Chondrocyte (in vitro differentiated cells): ENCODE measurements around the gene LBR. TPM values are rescaled to one million over a fixed set of nuclear protein-coding genes. Genes with fewer than 3 reads are reported as not detected.

ENCODE experiments used
- DNase-seq: peaks from one replicate; pipeline ENCODE4 v3.0.0; 2021; ENCODE audit warnings: mixed read lengths, low spot score
- H3K27ac Mint-ChIP-seq: one replicate; pipeline ENCODE4 v1.8.0; 2021; ENCODE audit warnings: mild to moderate bottlenecking, moderate library complexity, mixed read lengths; ENCODE audit not compliant: unreplicated experiment
- H3K27me3 Mint-ChIP-seq: 2 replicates; pipeline ENCODE4 v1.8.0; 2021; ENCODE audit warnings: low read depth, mixed read lengths
- H3K36me3 Mint-ChIP-seq: 2 replicates; pipeline ENCODE4 v1.8.0; 2021; ENCODE audit warnings: low read depth, mixed read lengths
- H3K4me1 Mint-ChIP-seq: 2 replicates; pipeline ENCODE4 v1.8.0; 2021; ENCODE audit warnings: low read depth, mild to moderate bottlenecking, mixed read lengths
- H3K4me3 Mint-ChIP-seq: one replicate; pipeline ENCODE4 v1.8.0; 2021; ENCODE audit warnings: mild to moderate bottlenecking, moderate library complexity, mixed read lengths; ENCODE audit not compliant: unreplicated experiment
- H3K9me3 Mint-ChIP-seq: 2 replicates; pipeline ENCODE4 v1.8.0; 2021; ENCODE audit warnings: low read depth, mixed read lengths
- total RNA-seq: library from RNA; stranded (reverse); gene quantifications from 3 replicates; pipeline ENCODE4 v1.2.1, GENCODE V29; 2021
- TF ChIP-seq, protein P1 (sequence below): fragments of 200-600 bp; sonication (generic); IDR thresholded peaks from 2 replicates; pipeline ENCODE4 v1.5.0; 2021; ENCODE audit warnings: antibody characterized with exemption, mild to moderate bottlenecking, moderate library complexity

The LBR gene
- total RNA-seq, 1 donor from 2014 or later = 24.4 TPM

GRCh38 chr1:225426395-225427234, 1.2 kb downstream of the LBR start:
- Mint-ChIP-seq H3K27ac (peak overlapping the region; percentile 75), H3K4me1 (peaks cover 73% of the 10 kb centered on the region), H3K9me3 (no peaks in the 10 kb centered on the region), H3K27me3 (no peaks in the 10 kb centered on the region), H3K4me3 (peak overlapping the region; percentile 75), H3K36me3 (no peaks in the 10 kb centered on the region)
- DNase-seq = no peak
- TF ChIP-seq, protein P1, sequence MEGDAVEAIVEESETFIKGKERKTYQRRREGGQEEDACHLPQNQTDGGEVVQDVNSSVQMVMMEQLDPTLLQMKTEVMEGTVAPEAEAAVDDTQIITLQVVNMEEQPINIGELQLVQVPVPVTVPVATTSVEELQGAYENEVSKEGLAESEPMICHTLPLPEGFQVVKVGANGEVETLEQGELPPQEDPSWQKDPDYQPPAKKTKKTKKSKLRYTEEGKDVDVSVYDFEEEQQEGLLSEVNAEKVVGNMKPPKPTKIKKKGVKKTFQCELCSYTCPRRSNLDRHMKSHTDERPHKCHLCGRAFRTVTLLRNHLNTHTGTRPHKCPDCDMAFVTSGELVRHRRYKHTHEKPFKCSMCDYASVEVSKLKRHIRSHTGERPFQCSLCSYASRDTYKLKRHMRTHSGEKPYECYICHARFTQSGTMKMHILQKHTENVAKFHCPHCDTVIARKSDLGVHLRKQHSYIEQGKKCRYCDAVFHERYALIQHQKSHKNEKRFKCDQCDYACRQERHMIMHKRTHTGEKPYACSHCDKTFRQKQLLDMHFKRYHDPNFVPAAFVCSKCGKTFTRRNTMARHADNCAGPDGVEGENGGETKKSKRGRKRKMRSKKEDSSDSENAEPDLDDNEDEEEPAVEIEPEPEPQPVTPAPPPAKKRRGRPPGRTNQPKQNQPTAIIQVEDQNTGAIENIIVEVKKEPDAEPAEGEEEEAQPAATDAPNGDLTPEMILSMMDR = no peak

GRCh38 chr1:225425201-225425786, 2.5 kb downstream of the LBR start:
- Mint-ChIP-seq H3K27ac (peak overlapping the region; percentile 69), H3K27me3 (no peaks in the 10 kb centered on the region), H3K4me1 (peaks cover 72% of the 10 kb centered on the region), H3K36me3 (no peaks in the 10 kb centered on the region), H3K9me3 (no peaks in the 10 kb centered on the region), H3K4me3 (peak overlapping the region; percentile 17)
- TF ChIP-seq, protein P1 = no peak
- DNase-seq = no peak

GRCh38 chr1:225424562-225425200, 3.2 kb downstream of the LBR start:
- Mint-ChIP-seq H3K9me3 (no peaks in the 10 kb centered on the region), H3K27ac (peak overlapping the region; percentile 60), H3K36me3 (peaks cover 2% of the 10 kb centered on the region), H3K4me1 (peaks cover 70% of the 10 kb centered on the region), H3K27me3 (no peaks in the 10 kb centered on the region), H3K4me3 (peak overlapping the region; percentile 17)
- no peak for DNase-seq
- TF ChIP-seq, protein P1 = no peak

- no peak overlapping the region for H3K27ac Mint-ChIP-seq
- H3K4me3 Mint-ChIP-seq = no peak overlapping the region
- DNase-seq = no peak
- H3K9me3 Mint-ChIP-seq = no peaks in the 10 kb centered on the region
- TF ChIP-seq, protein P1 = no peak
- peaks cover 6% of the 10 kb centered on the region for H3K36me3 Mint-ChIP-seq
- peaks cover 58% of the 10 kb centered on the region for H3K4me1 Mint-ChIP-seq
- H3K27me3 Mint-ChIP-seq = no peaks in the 10 kb centered on the region
Measured at GRCh38 chr1:225423518-225423855, 4.4 kb downstream of the LBR start.

GRCh38 chr1:225422795-225423517, 4.9 kb downstream of the LBR start:
- H3K27ac Mint-ChIP-seq = peak overlapping the region; percentile 14
- no peaks in the 10 kb centered on the region for H3K9me3 Mint-ChIP-seq
- TF ChIP-seq, protein P1 = no peak
- DNase-seq = no peak
- H3K36me3 Mint-ChIP-seq = peaks cover 7% of the 10 kb centered on the region
- H3K4me3 Mint-ChIP-seq = no peak overlapping the region
- H3K4me1 Mint-ChIP-seq = peaks cover 56% of the 10 kb centered on the region
- H3K27me3 Mint-ChIP-seq = no peaks in the 10 kb centered on the region
